Endothelial cell of umbilical vein (primary cell): Measurements from ENCODE around the gene STPG4.

Experiments
- POLR2A ChIP-seq: IDR thresholded peaks from 2 replicates; pipeline ENCODE4 v1.6.1; 2012; ENCODE audit warnings: low read depth, mild to moderate bottlenecking, control low read depth, low read length
- POLR2AphosphoS5 ChIP-seq: IDR thresholded peaks from 2 replicates; pipeline ENCODE4 v1.6.1; 2012; ENCODE audit warnings: low read depth, mild to moderate bottlenecking, control low read depth, low read length, moderate library complexity; ENCODE audit not compliant: insufficient read depth
- TF ChIP-seq, protein P1 (sequence below), 2 donors: IDR thresholded peaks; 1 replicate in 1 of 2; 2 replicates in 1 of 2; pipeline ENCODE4 v1.5.1; 2011; ENCODE audit warnings: low read length in 2 of 2, mild to moderate bottlenecking in 2 of 2, moderate library complexity in 2 of 2, control low read depth in 1 of 2, inconsistent platforms in 1 of 2, low read depth in 1 of 2; ENCODE audit not compliant: insufficient read depth in 1 of 2; ENCODE audit errors: extremely low read depth in 1 of 2

DNA sequence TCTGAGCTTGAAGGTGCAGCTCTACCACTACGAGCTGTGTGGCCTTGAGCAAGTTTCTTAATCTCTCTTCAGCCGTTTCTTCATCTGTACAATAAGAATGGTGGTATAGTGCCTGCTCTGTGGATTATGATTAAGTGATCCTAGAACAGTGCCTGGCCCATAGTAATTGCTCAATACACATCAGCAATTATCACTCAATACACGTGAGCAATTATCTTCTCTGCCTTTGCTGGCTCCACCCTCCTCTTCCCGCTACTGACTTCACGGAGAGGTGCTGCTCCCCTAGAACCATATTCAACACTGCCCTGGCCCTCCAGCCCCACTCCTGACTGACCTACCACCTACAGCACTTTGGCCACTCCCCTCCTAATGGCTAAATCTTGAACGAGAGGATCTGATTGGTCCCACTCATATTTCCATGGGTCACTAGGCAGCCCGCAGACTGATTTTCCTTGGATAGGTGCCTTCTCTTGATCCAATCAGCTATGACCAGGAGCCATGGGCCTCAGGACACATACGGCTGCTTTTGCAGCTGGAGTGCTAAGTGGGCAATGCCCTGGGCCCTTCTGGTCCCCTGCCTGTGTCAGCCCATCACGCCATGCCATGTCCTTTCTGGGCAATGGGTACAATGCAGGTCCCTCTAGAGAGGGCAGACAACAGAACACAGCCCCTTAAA lies 77.5 kb downstream of the STPG4 start:
- TF ChIP-seq POLR2A (no peak), POLR2AphosphoS5 (no peak)
- TF ChIP-seq, protein P1, sequence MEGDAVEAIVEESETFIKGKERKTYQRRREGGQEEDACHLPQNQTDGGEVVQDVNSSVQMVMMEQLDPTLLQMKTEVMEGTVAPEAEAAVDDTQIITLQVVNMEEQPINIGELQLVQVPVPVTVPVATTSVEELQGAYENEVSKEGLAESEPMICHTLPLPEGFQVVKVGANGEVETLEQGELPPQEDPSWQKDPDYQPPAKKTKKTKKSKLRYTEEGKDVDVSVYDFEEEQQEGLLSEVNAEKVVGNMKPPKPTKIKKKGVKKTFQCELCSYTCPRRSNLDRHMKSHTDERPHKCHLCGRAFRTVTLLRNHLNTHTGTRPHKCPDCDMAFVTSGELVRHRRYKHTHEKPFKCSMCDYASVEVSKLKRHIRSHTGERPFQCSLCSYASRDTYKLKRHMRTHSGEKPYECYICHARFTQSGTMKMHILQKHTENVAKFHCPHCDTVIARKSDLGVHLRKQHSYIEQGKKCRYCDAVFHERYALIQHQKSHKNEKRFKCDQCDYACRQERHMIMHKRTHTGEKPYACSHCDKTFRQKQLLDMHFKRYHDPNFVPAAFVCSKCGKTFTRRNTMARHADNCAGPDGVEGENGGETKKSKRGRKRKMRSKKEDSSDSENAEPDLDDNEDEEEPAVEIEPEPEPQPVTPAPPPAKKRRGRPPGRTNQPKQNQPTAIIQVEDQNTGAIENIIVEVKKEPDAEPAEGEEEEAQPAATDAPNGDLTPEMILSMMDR (IDR thresholded peaks at IDR 0.05; ENCODE audit: extremely low read depth in 1 of 2, insufficient read depth in 1 of 2, low read depth in 1 of 2, low read length in 2 of 2): no peak
